NCI-H82 treated with DMSO at 0.1 percent for 48 hours (cell line): ENCODE measurements around the gene FGB.
"Not testable (repeated sequence)": the region's sequence is repeated elsewhere in the genome, so short reads cannot be mapped to it uniquely, and the experiment has no call there.

Experiments
- DNase-seq: peaks from one replicate; lab custom pipeline; 2025; ENCODE audit not compliant: unreplicated experiment; lab: John Stamatoyannopoulos, UW

The FGB gene

DNA sequence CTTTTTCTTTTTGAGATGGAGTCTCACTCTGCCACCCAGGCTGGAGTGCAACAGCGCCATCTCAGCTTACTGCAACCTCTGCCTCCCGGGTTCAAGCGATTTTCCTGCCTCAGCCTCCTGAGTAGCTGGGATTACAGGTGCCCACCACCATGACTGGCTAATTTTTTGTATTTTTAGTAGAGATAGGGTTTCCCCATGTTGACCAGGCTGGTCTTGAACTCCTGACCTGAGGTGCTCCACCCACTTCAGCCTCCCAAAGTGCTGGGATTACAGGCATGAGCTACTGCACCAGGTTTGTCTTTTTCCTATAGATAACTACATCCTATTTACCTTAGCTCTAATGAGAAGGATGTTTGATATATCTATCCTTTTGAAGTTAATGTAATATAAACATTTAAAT, 31.5 kb downstream of the FGB start:
- not testable (repeated sequence) for DNase-seq

DNA sequence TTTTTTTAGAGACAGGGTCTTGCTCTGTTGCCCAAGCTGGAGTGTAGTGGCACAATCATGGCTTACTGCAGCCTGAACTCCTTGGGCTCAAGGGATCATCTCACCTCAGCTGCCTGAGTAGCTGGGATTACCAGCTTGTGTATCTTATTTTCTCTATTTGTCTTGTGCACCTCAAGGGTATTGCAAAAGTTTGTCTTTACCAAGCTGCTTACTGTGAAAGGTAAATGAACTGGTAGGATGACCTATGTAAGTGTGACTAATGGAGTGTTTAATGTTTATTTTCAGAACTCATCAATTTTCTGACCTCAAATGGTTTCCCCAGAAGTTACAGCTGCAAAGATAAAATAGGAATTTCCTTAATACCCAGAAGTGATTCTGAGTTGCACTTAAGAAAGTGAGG, 33.0 kb downstream of the FGB start:
- no peak for DNase-seq

DNA sequence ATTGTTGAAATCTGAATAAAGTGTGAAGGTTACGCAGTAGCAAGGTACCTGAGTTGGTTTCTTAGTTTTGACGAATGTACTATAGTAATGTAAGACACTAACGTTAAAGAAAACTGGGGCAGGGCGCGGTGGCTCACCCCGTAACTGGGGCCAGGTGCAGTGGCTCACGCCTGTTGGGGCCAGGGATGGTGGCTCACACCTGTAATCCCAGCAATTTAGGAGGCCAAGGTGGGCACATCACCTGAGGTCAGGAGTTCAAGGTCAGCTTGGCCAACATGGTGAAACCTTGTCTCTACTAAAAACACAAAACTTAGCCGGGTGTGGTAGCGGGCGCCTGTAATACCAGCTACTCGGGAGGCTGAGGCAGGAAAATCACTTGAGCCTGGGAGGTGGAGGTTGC, 34.5 kb downstream of the FGB start:
- not testable (repeated sequence) for DNase-seq

DNA sequence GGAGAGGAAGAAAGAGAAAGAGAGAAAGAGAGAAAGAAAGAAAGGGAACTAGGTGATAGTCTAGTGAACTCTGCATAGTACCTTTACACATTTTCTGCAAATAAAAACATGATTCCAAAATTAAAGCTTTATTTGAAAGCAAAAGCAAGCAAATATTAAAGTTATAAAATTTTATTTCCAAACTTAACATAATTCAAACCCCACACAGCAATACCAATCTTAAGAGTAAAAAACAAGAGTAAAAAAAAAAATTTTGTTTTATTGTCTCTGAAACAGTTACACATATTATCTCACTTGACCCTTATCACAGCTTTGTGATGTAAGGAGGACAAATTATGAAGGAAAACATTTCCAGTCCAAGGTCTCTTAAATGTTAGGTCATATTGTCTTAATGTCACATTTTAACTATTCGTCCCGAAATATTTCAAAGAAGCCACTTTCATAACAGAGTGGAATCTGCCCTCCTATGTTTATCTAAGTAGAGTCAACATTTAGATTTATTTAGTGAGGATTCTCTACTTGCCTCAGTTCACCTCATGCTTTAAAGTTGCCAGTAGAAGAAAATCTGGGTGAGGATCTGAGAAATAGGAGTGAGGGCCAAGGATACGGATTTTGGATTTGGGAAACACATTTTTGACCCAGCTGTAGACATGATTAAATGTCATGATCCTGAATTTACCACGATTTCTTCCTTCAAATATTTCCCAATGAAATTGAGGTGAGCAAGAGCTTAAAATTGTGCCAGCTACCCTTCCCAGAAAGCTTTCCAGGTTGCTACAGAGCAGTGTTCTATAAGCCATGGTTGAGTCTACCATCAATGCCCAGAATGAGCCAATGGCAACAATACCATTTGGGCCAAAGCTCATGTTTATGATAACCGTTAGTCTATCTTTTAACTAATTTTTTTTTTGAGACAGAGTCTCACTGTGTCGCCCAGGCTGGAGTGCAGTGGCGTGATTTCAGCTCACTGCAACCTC, 35.3 kb downstream of the FGB start:
- no peak for DNase-seq

DNA sequence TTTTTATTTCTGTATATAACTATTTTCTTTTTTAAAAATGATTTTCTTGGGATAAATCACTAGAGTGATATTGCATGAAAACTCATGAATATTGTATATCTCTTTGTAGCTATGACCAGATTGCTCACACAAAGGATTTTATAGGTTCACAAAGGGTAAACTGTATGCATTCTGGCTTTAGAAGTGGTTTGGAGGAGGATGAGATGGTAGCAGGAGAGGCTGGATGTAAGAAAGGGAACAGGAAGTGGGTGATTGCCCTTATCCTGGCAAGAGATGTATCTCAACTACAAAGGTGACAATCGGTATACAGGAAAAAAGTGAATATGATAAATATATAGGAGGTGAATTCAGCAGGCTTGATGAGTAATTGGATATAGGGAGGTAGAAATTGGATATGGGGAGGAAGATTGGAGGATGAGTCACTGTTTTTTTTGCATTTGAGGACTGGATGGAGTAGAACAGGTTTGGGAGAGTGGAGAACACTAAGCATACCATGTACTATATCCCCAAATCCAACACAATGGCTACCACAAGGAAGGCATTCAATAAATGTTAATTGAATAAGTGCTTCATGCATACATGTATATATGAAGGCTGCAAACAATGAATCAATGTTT, 39.7 kb downstream of the FGB start:
- DNase-seq: no peak

DNA sequence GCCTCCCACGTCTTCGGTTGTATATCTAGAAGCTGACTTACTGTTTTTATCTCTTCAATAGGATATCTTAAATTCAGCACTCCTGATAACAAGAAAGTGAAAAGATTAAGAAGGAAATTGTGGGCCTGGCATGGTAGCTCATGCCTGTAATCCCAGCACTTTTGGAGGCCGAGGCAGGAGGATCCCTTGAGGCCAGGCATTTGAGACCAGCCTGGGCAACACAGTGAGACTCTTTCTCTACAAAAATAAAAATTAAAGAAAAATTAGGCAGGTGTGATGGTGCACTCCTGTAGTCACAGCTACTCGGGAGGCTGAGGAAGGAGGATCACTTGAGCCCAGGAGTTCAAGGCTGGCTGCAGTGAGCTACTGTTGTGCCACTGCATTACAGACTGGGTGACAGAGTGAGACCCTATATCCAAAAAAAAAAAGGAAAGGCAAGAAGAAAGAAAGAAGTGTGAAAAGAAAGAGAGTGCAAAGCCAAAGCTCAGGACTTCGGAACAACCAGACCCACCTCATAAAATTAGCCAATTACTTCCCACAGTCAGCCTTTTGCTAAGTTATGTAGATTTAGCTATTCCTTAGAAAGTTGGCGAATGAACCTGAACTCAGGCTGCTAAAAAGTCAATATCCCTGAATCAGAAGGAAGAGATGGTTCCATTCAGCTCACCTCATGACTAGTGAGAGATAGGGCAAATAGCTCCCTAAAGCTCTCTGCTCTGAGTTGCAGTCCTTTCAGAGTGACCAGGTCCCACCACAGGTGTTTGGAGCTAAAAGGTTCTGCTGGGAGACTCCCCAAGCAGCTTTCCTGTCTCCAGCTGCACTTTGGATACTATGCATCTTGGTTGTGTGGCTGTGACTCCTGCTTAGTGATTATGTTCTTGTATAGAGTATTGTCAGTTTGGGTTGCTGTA, 40.5 kb downstream of the FGB start:
- DNase-seq: no peak

DNA sequence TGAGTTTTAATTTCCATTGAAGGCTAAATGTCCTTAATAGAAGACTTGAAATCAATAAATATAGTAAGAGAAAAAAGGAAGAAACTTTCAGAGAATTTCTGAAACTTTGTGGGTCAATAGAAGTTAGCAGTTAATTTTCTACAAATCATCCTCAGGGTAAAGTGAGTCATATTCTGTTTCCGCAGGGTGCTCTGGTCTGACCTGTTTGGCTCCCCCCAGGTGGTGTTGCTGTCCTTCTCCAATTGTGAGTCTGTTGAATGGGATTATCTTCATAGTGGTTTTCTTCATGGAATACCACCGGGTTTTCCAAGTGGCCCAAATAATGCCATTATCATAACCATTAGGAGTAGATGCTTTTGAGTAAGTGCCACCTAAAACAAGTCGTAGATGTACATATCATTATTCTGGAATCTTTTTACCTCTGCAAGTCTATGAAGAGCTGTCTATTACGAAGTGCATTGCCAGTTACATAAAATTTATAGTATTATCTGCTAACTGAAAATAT, 41.9 kb downstream of the FGB start:
- no peak for DNase-seq

DNA sequence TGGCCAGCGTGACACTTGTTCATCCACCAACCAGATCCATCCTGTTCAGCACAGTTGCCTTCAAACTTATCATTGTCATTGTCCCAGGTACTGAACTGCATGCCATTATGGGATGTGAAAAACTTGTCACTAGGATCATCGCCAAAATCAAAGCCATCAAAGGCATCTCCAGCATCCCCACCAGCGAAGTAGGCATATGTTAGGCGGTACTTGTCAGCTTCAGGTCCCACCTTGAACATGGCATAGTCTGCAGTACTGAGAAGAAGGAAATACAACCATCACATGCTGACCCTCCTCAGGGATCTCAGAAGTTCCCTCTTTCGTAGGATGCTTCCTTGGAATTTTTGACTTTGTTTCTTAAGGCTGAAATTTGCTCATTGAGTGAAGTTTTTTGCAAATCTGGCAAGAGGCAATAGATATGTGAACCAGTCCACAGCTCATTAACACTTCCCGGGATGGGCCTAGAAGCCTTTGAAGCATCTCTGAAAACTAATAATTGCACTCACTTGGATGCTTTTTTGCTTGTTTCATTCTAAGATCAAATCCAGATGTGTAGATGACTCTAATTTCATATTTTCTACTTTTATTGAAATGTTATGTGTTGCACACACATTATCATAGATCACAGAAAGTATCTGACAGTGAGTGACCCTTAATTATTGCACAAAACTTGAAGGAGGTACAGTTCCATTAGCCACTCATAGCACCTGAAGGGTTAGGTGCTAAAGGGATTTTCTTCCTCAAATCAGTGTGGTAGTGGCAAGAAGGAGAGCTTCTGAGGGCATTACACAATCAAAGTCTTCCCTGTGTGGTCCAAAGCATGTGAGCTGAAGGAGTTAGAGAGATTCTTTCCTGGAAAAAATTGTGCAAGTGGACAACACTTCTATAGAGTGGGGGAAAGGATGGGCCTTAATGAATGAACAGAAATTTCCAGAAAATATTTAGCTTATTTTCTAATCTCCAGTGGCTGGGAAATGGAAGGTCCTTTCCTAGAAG, 44.2 kb downstream of the FGB start:
- no peak for DNase-seq

DNA sequence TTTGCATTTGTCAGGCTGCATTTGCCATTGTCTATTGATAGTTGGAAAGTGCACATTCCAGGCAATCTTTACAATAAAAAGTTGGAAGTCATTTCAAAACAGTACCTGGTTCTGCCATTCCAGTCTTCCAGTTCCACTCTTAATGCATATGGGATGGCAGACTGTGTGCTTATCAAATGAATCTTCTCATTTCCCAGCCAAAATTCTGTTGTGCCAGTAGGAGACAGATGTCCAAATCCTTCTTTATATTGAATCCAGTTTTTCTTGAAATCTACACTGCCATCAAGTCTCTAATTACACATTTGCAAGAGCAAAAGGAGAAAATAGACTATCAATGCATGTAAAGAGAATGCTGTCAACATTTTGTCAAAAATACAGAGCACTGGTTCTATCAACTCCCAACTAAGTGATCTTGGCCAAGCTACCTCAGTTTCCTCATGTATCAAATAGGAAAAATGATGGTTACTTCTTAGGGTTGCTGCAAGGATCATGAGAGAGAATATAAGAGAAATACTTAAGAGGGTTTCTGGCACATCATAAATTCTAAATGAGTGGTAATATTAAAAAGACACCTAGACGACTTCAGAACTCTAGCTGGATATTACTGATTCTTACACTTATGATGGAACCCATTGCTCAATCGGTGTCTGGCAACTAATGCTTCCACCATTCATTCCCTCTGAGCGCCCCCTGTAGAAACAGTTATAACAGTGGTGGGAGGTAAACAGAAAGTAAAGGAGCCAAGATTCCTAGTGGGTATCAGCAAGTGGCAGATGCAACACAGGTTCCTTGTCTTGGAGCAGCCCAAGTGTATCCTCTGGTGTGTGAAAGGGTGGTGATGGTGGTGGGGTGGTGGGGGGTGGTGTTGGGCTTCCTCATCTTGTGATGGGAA, 45.8 kb downstream of the FGB start:
- DNase-seq: no peak

DNA sequence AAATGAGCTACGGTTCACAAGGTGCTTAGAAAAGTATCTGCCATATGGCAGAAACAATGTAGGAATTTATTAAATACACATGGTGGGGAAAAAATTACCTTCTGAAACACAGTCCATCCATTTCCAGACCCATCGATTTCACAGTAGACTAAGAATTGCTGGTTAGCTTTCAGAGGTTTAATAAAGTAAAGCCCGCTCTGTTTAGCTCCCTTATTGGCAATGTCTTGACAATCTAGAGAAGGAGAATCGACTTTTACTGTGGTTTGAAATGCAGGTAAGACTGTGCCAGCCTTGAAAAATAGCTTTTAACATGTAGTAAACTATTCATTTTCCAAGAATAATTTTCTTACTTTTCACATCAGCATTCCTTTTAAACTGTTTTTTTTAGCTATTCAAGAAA, 46.7 kb downstream of the FGB start:
- no peak for DNase-seq

DNA sequence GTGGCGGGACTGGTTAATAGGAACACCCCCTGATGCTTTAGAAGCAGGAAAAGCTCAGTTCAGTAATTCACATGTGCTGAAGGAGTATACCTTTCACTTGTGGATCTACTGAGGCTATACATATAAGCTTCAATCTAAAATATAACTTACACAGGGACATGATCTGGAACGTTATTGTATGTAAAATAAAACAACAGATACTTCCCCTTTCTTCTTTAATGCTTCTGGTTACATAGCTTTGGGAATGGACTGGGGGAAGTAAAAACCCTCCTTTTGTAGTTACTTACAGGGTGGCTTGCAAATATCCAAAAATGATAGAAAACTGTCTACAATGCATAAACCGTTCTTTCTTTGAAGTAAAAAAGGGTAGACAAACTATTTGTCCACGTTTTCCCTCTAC, 47.8 kb downstream of the FGB start:
- no peak for DNase-seq

DNA sequence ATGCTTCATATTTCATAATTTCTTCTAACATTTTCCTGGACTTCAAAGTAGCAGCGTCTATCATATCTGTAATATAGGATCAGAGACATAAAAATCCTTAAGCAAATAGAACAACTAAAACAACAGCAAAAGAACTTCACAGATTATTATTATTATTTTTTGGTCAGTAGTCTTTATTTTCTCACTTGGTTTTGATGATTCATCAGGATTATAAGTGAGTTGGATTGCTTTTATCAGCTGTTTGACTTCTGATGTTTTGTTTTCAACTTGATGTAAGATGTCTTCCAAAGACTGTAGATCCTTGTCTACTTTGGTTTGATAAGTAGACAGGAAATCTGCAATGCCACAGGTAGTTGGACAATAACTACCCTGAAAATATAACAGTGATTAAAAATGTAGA, 49.0 kb downstream of the FGB start:
- DNase-seq: no peak

DNA sequence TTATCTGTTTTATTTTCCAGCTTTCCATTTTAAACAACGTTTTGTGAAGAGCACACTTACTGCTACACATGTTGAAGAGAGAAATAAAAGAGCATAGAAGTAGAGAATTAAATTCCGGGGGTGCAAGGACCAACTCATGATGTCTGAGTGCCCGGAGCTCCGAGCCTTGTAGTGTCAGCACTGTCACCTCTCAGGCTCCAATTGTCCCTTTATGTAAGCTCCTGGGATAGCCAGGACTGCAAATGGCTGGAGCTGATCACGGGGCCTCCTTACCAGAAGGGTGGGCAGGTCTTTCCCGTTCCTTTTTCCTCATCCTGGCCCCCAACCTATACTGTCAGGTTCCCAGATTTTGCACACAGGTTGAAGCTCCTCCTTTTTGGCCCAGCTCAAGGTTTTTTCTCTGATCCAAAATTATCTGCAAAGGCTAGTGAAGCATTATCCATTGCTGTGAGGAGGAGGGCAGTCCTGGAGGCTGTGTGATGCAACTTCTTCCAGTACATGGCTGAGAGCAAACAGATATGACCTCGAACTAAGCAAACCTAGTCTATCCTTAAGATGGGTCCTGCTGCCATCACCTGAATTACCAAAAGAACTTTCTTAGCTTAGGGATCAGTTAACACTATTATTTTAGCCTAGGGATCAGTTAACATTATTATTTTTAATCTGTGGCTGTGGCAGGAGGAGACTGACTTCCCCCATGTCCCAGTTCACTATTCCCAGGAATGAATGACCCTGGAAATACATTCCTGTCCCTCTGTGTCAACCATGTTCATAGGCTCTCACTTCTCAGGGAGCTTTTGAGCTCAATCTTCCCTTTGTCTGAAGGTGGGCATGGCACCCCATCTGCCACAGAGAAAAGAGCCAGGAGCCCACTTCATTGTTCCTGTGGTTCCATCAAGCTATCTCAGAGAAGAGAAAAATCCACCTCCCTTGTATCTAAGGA, 49.9 kb downstream of the FGB start, which contains the start of gene FGG:
Gene FGG (minus strand): TSS at position 185 of the 943 bp plus-strand sequence. CDS start 47 bp downstream, at position 138.
- no peak for DNase-seq

DNA sequence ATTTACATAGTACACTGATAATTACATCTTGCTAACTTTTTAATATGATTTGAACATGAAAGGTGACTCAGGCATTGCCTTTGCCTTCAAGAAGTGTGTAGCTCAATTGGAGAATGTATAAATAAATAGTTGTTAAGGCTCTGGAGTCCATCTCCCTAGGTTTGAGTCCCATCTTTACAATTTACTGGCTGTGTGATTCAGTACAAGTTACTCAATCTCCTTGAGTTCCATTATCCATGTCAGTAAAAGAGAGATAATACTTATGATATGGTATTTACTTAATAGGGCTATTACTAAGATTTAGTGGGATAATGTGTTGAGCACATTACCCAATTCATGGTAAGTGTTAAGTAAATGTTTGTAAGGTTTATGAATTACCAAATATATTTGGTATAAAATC, 51.5 kb downstream of the FGB start:
- no peak for DNase-seq

DNA sequence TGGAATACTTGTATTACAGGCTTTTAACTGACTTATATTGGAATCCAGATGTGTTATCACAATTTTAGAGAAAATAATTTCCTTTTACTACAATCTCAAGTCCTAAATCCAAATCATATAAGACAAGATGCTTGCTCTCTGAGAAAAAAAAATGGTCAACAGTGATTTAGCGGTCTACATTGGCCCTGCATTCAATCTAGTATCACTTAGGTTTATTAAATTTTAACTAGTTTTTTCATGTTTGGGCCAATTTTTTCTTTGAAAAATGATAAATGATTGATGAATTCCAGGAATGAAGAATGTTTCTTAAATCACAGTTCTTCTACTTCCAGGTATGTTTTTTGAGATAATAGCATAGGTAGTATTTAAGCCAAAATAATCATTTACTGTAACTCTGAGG, 52.4 kb downstream of the FGB start:
- no peak for DNase-seq

DNA sequence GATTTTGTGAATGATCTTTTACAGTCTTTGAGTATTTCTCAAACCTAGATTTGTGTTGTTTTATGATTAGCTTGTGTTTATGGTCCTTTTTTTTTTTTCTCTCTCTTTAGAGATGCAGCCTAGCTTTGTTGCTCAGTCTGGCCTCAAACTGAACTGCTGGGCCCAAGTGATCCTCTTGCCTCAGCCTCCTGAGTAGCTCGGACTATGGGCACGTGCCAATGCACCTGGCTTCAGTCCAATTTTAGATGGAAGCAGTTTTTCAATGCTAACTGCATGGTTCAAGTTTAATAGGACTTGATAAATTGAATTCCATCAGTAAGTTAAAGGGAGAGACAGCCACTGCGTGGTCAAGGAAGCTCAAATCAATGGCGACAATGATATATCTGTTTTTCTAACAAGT, 53.5 kb downstream of the FGB start:
- DNase-seq: no peak

DNA sequence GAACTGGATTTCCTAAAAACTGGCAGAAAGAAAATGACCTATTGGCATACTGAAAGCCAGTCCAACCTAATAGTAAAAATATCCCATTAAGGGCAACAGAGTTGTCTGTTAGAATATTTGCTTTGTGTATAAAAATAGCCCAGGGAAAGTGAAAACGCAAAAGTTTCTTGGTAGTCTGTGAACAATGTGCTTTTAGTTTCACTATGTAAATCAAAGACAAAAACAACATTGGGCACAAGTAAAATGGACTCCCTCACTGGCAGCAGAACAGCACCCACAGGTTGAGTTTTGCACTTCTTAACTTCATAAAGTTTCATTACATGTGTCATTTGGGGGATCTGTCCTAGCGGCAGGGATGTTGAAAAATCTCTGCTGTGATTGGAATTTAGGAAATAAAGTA, 53.9 kb downstream of the FGB start:
- DNase-seq: no peak

DNA sequence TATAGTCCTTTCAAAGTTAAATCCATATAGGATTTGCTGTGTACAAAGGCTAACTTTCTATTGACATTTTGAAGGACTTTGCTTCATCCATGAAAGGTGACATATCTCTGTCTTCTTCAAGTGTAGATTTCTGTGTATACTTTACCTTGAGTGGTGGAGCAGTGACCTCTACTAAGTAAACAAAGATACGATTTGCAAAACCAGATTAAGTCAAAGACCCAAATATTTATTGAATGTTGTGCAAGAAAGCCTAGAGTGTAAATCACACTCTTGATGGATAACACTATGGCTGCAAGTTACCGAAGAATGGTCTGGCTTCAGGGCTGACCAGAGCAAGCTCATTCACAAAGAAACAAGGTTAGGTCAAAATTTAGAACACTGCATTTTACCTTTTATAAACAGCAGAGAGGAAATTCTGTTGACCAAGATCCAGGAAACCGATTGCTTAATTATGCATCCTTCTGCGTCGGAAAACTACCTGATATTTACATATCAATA, 55.1 kb downstream of the FGB start:
- no peak for DNase-seq
